HG03196 (cell line): Measurements from ENCODE around the gene CHST13.
"Not testable (repeated sequence)": the region's sequence is repeated elsewhere in the genome, so short reads cannot be mapped to it uniquely, and the experiment has no call there.

Experiments used
- ATAC-seq: cut with Tn5 transposase; IDR thresholded peaks from one replicate; pipeline ENCODE4 v1.9.1; 2021; ENCODE audit not compliant: unreplicated experiment

CHST13 gene

DNA sequence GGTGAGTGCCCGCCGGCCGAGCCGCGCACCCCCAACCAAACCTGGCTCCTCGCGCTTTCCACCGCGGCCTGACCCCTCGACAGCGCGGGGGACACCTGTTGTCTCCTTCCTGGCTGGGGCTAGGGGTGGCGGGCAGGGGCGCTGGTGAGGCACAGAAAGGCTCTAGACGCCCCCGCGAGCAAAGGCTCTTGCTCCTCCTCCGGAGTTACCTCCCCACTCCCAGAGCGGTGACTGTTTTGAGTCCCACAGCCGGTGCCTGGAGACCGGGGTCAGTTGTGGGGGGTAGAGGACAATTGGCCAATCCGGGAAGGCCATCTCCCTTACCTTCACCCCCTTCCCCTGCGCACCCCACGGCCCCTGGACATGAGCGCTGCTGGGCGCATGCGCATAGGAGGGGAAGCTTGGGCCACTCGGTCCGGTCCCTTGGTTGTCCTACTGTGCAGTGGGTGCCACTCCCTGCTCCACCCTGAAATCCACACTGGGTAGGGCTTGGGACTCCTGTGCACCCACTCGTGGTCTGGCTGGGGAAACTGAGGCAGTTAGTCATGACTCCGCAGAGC is 554 bp downstream of the CHST13 start:
- no peak for ATAC-seq

- no peak for ATAC-seq
Observed at GRCh38 chr3:126525091-126525852, 1.3 kb downstream of the CHST13 start.

DNA sequence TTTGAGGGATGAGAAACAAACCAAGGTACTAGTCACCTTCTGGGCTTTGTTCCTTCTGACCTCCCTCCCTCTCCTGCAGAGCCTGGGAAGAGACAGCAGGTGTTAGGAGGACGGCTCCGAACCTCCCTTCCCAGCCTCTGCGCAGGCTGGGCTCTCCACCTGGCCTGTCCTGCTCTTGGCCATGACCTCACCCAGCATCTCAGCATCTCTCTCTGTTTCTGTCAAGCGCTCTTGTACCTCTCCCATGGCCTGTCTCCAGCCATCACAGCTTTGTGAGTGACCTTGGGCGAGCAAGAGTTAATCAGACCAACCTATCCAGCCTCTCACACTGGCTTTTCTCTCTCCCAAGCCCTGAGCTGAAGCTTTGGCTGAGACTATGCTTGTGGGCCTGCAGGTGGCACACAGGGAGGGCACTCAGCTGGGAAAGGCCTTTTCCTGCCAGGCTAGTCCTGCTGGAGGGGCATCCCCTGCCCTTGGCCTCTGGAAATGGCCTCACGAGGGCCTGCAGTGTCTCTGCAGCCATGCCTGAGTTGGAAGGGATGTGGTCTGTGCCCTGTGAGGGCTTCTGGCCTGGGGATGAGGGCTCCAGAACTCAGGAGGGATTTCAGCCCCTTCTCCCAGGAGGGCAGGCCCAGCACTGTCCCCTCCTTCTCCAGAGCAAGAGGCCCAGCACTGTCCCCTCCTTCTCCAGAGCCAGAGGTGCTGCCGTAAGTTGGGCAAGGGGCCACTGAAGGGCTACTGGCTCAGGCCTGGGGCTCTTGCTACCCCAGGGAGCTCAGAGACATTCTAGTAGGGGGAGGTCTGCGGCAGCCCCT is 2.1 kb downstream of the CHST13 start:
- no peak for ATAC-seq

- no peak for ATAC-seq
Observed at GRCh38 chr3:126526668-126527005, 2.7 kb downstream of the CHST13 start.

- ATAC-seq = no peak
Observed at GRCh38 chr3:126527006-126527405, 3.1 kb downstream of the CHST13 start.

DNA sequence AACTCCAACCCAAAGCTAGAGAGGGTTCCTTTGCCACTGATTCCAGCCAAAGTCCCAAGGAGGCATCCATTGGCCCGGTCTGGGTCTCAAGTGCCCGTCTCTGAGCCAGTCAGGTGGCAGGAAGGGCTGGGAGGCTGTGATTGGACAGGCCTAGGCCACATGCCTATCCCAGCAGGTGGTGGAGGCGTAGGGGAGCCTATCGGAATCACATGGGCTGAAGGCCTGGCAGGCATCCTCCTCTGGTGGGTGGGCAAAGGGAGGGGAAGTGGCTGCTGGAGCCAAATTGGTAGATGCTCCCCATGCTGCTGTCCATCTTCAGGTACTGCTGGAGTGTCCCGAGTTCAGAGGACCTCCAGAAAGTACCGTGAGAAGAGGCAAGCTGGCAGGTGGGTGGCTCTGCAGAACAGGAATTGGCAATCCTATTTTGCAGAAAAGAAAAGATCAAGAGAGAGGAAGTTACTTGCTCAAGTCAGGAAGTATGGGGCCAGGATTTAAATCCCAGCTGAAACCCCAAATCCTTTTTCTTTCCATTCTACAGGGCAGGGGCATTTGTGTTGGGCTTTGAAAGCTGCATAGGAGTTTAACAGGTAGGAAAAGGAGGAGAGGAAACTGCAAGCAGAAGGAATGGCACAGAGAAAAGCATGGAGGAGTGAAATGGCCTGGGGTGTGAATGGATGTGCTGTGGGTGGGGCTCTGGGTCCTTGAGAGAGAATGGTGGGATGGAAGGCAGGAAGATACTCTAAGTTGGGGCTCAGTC is 3.7 kb downstream of the CHST13 start:
- no peak for ATAC-seq

GRCh38 chr3:126528419-126528799 is 4.5 kb downstream of the CHST13 start:
- ATAC-seq = no peak

GRCh38 chr3:126528800-126529541 is 5.0 kb downstream of the CHST13 start:
- no peak for ATAC-seq

GRCh38 chr3:126529585-126530170 is 5.7 kb downstream of the CHST13 start:
- ATAC-seq = no peak

DNA sequence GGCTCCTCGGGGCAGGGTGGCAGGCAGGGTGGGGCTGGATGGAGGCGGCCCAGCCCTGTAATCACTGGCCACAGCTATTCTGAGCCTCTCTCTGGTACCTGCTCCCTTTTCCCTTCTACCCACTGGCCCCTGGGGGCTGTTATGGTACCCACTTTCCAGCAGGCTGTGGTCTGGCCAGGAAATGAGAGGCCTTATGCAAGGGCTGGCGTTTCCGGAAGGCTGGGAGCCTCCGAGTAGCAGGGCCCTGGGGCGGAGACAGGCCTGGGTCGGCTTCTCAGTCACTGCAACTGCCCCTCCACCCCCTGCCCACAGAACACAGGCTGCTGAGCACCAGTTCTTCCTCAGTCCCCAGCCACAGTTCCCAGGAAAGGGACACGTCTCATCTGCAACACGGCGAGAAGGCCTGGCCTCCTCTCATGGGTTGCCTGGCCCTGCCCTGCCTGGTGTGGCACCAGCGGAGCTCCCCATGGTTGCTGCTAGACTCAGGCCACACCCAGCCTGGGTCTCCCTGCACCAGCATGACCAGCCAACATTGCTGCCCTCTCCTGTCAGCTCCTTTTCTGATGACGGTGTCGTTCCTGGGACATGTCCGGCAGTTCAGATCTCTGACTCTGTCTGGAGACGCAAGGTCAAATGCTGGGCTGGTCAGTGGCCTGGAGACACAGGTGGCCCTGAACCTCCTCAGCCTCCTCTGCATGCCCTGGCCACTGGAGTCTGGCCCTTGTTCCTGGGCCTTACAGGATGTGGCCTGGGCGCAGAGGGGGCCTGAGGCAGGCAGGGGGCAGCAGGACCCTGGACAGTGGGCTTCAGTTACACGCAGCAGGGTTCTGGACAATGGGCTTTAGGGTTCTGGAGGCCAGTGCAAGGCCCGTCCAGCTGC is 6.5 kb downstream of the CHST13 start:
- no peak for ATAC-seq

- ATAC-seq = no peak
Observed at GRCh38 chr3:126531051-126531330, 7.0 kb downstream of the CHST13 start.

GRCh38 chr3:126533506-126533905 is 9.6 kb downstream of the CHST13 start:
- no peak for ATAC-seq

DNA sequence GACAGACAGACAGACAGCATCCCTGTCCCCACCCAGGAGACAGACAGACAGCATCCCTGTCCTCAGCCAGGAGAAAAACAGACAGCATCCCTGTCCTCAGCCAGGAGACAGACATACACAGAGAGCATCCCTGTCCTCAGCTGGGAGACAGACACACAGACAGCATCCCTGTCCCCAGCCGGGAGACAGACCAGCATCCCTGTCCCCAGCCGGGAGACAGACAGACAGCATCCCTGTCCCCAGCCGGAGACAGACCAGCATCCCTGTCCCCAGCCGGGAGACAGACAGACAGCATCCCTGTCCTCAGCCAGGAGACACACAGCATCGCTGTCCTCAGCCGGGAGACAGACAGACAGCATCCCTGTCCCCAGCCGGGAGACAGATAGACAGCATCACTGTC is 10.8 kb downstream of the CHST13 start:
- not testable (repeated sequence) for ATAC-seq

GRCh38 chr3:126535636-126536035 is 11.7 kb downstream of the CHST13 start:
- ATAC-seq = no peak

- no peak for ATAC-seq
Observed at GRCh38 chr3:126536126-126536525, 12.2 kb downstream of the CHST13 start.

DNA sequence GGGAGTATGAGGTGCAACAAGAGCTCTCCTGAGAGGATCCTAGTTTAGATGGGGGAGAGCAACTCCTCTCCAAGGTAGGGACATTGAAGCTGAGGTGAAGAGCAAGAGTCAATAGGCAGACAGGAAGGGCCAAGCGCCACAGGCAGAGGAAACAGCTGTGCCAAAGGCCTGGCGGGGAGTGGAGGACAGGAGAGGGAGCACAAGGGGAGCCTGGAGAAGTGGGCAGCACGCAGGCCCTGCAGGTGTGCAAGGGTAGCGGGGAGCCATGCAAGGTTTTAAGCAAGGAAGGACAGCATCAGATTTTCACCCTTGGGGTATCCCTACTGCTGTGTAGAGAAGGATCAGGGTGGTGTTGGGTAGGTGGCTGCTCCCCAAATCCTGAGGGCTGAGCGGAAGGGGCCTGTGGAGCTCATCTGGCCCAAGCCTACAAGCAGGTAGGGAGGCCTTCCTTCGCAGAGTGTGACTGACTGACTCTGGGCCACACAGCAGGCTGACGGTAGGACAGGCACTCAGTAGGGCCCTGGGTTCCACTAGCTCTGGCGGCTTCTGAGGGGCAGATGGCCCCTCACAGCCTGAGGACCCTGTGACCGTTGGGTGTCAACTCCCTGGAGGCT is 13.3 kb downstream of the CHST13 start:
- no peak for ATAC-seq

- no peak for ATAC-seq
Observed at GRCh38 chr3:126537730-126538281, 13.9 kb downstream of the CHST13 start.

DNA sequence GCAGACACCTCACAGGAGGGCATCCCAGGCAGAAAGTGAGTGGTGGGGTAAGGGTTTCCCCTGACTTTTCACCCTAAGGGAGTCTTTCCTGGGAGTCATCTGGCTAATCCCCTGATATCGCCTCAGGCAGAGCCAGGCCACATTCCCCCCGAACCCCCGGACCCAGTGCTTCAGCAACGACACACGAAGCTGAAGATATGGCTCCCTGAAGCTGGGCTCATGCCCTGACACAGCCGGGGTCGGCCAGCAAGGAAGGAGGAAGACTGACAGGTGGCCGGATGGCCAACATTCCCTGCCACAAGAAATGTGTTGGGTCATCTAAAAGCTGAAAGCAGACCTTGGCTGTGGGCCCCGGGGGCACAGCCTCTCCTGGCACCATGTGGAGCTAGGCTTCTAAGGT is 14.4 kb downstream of the CHST13 start:
- ATAC-seq = no peak

DNA sequence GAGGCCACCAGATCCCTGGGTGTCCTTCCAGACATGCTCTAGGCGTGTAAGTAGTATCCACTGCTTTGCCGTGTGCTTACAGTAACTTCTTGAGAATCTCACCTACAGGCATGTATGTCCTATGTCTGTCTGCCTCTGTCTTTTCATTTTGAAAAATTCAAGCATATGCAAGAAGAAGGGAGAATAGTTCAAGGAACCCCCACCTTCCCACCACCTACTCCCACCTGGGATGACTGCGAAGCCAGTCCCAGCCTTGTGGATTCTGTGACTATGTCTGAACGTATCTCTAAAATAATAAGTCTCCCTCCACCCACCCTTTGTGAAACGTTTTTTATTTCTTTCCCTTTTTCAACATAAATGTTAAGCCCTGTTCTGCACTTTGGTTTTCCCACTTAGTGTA is 15.0 kb downstream of the CHST13 start:
- ATAC-seq = no peak
